ENCODE results near the gene TMEM151A. TPM values are rescaled to one million over a fixed set of nuclear protein-coding genes. Genes with fewer than 3 reads are reported as not detected.

TMEM151A gene
- total and polyA plus RNA-seq, 5 experiments from 2014 or later = 0.13 TPM; not detected in 4

DNA sequence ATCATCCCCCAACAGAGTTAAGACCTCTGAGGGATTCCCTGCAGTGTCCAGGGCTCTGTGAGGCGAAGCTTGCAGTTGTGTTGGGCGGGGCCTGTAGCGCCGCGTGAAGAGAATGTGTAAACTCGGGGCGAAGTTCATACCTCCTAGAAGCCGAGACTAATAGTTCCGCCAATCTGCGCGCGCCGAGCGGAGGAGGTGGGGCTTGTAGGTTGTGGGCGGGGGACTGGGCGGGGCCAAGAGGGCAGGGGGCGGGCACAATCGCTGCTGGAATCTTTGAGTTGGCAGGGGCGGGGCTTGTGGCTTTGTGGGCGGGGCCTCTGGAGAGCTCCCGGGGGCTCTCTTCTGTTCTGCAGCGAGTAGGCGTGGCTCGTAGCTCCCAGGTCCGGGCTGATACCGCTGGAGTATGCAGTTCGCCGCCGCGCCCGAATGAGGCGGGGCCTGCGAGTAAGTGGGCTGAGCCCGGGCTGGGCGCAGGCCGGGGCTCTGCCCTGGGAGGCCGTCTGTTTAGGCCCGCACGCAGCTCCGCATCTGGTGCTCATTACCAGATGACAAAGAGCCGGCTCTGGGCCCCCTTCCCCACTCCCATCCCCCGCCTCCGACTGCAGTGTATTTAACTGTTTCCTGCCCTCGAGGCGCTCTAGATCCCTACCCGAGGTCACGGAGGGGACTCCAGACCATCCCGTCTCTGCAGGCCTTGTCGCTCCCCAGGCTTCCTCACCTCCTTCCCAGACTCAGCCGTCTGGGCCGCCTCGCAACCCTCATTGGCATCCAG, 21.0 kb downstream of the TMEM151A start:
- no peaks in the 10 kb centered on the region for H3K9me3 Mint-ChIP-seq
- H3K4me3 Mint-ChIP-seq = peak overlapping the region; percentile 73 to 99 (median 96)
- H3K4me1 Mint-ChIP-seq = peaks cover 17 to 34% (median 25%) of the 10 kb centered on the region in 4 donors
- DNase-seq (peak; percentile 97 to 100 (median 99)), ATAC-seq (peak; percentile 59 to 60)
- no peaks in the 10 kb centered on the region for H3K27me3 Mint-ChIP-seq
- H3K27ac Mint-ChIP-seq = peak overlapping the region; percentile 92 to 100 (median 99)
- POLR2A ChIA-PET = interaction anchor here (0.6 to 7.7 kb wide), 37 partner anchors 8 to 1534 kb away, joined by 3 to 126 read pairs (median 5); partner anchors contain the start of genes B4GAT1, BRMS1, CCDC85B and KAT5
- peaks cover 0 to 4% (median 4%) of the 10 kb centered on the region in 3 donors for H3K36me3 Mint-ChIP-seq

DNA sequence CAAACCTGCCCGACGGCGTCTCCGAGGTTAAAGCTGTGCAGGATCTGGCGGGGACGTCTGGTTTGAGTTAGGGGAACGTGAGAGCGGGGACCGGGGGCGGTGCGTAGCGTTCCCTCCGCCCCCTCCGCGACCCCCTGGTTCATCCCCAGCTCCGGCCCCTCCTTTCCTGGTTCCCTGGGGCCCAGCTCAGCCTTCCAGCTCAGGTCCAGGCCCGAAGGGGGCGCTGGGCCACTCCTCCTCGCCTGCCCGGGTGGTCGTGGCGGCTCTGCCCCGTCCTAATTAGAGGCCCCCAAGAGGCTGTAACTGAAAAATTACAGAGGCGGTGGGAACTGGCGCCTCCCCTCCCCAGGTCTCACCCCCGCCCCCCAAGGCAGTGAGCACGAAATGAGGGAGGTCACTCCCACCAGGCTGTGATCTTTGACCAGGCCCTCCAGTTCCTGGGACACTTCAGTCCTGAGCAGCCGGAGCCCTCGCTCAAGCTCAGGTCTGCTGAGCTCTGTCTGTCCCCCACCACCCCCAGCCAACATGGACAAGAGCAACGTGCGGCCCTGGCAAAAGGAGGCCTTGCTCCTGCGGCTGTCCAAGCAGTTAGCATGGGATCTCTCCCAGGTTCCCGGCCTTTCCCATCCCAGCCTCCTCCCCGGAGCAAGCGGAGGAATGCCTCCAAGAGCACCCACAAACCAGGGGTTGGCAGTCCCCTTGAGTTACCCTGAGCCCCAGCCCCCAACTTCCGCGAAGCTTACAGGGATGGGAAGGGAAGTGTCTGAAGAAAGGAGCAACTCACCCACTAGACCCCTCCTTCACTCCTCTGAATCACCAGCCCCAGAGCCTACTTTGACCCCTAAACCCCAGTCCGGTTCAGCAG, 21.9 kb downstream of the TMEM151A start:
- peak overlapping the region; percentile 73 to 99 (median 96) for H3K4me3 Mint-ChIP-seq
- DNase-seq (peak in 3 of 10 donors; percentile 17 to 64 (median 34)), ATAC-seq (no peak)
- H3K4me1 Mint-ChIP-seq = peaks cover 23 to 42% (median 32%) of the 10 kb centered on the region in 4 donors
- H3K9me3 Mint-ChIP-seq = peaks cover 0 to 3% (median 0%) of the 10 kb centered on the region in 9 donors
- peaks cover 0 to 4% (median 4%) of the 10 kb centered on the region in 3 donors for H3K36me3 Mint-ChIP-seq
- peak overlapping the region; percentile 92 to 100 (median 99) for H3K27ac Mint-ChIP-seq
- H3K27me3 Mint-ChIP-seq = no peaks in the 10 kb centered on the region
- POLR2A ChIA-PET = interaction anchor here (0.8 to 7.7 kb wide), 30 partner anchors 9 to 1535 kb away, joined by 3 to 126 read pairs (median 5); partner anchors contain the start of genes B4GAT1, BRMS1, CCDC85B and KAT5

DNA sequence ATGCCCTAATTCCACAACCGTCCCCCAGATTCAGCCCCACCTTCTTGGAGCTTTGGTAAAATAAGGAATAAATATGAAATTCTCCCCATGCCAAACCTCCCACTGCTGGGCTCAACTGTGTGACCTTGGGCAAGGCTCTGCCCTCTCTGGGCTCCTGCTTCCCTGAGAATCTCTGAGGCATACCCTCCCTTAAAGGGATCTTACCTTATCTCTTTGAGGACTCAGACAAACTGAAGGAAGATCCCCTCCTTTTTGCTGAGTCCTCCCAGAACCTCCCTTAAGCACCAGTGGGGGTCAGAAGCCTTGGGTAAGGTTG, 22.4 kb downstream of the TMEM151A start:
- ATAC-seq (no peak), DNase-seq (no peak)
- peaks cover 0 to 4% (median 4%) of the 10 kb centered on the region in 3 donors for H3K36me3 Mint-ChIP-seq
- peaks cover 29 to 48% (median 38%) of the 10 kb centered on the region in 4 donors for H3K4me1 Mint-ChIP-seq
- H3K27me3 Mint-ChIP-seq = no peaks in the 10 kb centered on the region
- peaks cover 0 to 6% (median 0%) of the 10 kb centered on the region in 9 donors for H3K9me3 Mint-ChIP-seq
- H3K27ac Mint-ChIP-seq = peak overlapping the region; percentile 92 to 100 (median 99)
- POLR2A ChIA-PET = interaction anchor here (2.7 to 7.7 kb wide), 7 partner anchors 8 to 57 kb away, joined by 8 to 126 read pairs (median 45); partner anchors contain the start of genes B4GAT1, BRMS1, RIN1 and SLC29A2
- peak overlapping the region; percentile 73 to 99 (median 96) for H3K4me3 Mint-ChIP-seq

DNA sequence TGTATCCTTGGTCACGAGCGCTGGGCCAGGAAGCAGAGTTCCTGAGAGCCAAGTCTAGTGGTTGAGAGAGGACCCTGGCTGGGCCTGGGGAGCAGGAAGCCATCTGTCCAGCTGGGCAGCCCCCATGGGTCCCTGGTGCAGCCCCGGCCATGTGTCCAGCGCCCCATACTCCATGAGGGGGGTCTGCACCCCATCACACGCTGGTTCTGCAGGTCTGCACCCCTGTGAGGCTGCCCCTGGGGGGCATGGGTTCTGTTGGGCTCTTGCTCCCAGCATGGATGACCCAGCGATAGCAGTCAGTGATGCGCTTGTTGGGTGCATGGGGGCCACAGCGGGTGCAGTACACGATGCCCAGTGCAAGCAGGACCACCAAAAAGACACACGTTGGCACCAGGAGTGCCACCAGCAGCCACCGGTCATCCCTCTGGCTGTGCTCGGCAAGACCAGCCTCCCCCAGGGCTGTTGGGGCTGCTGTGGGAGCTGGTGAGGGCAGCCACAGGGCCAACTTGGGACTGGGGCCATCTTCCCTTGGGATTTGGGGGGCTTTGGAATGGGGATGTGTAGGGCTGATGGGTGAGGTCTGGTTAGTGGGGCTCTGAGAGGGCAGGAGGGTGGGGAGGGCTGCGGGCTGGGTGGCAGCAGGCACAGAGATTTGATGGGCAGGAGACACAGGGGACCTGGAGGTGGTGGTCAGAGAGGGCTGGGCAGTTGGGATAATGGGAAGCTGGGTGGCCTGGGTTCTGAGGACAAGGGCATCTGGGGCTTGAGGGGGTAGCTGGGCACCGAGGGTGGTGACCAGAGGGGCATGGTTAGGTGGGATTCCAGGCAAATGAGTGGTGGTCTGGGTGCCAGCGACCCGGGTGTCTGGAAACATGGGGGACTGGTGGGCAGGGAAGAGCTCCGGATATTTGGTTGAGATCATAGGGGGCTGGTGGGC, 23.1 kb downstream of the TMEM151A start:
- no peaks in the 10 kb centered on the region for H3K27me3 Mint-ChIP-seq
- peaks cover 0 to 4% (median 4%) of the 10 kb centered on the region in 3 donors for H3K36me3 Mint-ChIP-seq
- POLR2A ChIA-PET = interaction anchor here (0.9 to 7.7 kb wide), 9 partner anchors 7 to 990 kb away, joined by 3 to 126 read pairs (median 16); partner anchors contain the start of genes B4GAT1, BRMS1, RIN1 and YIF1A
- H3K4me3 Mint-ChIP-seq = peak overlapping the region; percentile 73 to 99 (median 96)
- peaks cover 0 to 6% (median 0%) of the 10 kb centered on the region in 9 donors for H3K9me3 Mint-ChIP-seq
- DNase-seq (peak in 1 of 10 donors; percentile 60), ATAC-seq (no peak)
- H3K27ac Mint-ChIP-seq = peak overlapping the region; percentile 92 to 100 (median 99)
- H3K4me1 Mint-ChIP-seq = peaks cover 31 to 55% (median 44%) of the 10 kb centered on the region in 4 donors

DNA sequence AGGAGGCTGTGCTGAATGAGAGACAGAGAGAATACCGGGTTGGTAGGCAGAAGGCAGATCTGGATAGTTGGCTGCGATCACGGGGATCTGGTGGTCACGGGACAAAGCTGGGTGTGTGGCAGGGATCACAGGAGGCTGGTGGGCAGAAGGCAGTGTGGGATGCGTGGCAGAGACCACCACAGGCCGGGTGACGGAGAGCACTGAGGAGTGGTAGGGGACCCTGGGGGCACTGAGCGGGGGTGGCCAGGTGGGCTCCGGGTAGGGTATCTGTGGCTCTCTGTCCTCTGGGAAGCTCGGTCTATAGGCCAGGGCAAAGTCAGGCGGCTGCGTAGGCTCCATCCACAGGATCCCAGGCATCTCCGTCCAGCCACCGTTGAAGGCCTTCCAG, 23.8 kb downstream of the TMEM151A start:
- Mint-ChIP-seq H3K4me3 (peak overlapping the region; percentile 73 to 99 (median 96)), H3K4me1 (peaks cover 31 to 60% (median 50%) of the 10 kb centered on the region in 4 donors)

DNA sequence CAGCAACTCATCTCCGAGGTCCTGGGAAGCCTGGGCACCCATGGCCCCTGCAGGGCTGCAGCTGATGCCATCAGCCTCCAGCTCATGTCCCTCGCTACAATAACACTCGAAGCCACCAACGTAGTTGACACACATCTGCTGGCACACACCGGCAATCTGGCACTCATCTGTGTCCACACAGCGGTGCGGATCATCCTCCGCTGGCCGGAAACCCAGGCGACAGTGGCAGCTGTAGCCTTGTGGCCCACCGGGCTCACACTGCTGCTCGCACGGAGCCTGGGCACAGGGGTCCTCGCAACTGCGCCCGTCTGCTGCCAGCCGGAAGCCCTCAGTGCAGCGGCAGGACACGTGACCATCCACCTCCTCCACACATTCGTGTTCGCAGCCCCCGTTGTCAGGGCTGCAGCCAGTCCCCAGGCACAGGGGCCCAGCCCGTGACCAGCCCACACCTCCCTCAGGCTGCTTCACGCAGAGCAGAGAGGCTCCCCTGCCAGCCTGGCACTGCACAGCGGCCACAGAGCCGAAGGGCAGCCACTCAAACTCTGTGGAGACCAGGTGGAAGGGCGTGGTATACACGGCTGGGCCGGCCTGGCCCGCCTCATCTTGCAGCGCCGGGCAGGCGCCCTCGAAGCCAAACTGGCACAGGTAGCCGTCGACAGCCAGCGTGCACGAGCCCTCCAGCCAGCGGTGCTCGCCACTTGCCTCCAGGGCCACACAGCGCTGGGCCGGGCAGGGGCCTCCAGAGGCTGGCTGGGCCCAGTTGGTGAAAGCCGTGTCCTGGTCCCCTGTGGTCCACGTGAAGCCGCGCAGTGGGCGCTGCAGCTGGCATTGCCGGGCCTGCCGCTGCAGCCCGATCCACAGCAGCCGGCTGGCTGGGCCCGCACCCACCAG, 24.5 kb downstream of the TMEM151A start:
- Mint-ChIP-seq H3K36me3 (peaks cover 0 to 4% (median 4%) of the 10 kb centered on the region in 3 donors), H3K4me3 (peak overlapping the region; percentile 73 to 99 (median 96)), H3K9me3 (peaks cover 0 to 6% (median 0%) of the 10 kb centered on the region in 9 donors), H3K27ac (peak overlapping the region; percentile 92 to 100 (median 99)), H3K27me3 (no peaks in the 10 kb centered on the region), H3K4me1 (peaks cover 31 to 60% (median 52%) of the 10 kb centered on the region in 4 donors)
- ATAC-seq (peak in 1 of 2 donors; percentile 6), DNase-seq (peak in 9 of 10 donors; percentile 46 to 86 (median 68))
- POLR2A ChIA-PET = interaction anchor here (0.6 to 7.7 kb wide), 22 partner anchors 9 to 1455 kb away, joined by 3 to 126 read pairs (median 5); partner anchors contain the start of genes B4GAT1, BRMS1, MALAT1 and MRPL11

More for the DNA sequence above, 23.8 kb downstream of the TMEM151A start:
- H3K27me3 Mint-ChIP-seq = no peaks in the 10 kb centered on the region
- peak overlapping the region; percentile 92 to 100 (median 99) for H3K27ac Mint-ChIP-seq
- H3K36me3 Mint-ChIP-seq = peaks cover 0 to 4% (median 4%) of the 10 kb centered on the region in 3 donors
- peaks cover 0 to 6% (median 0%) of the 10 kb centered on the region in 9 donors for H3K9me3 Mint-ChIP-seq
- DNase-seq = peak in 2 of 10 donors; percentile 20 to 58
- POLR2A ChIA-PET = interaction anchor here (0.7 to 7.7 kb wide), 12 partner anchors 10 to 1182 kb away, joined by 3 to 126 read pairs (median 9); partner anchors contain the start of genes B4GAT1, BRMS1, MALAT1 and RAB1B
- ATAC-seq = no peak

DNA sequence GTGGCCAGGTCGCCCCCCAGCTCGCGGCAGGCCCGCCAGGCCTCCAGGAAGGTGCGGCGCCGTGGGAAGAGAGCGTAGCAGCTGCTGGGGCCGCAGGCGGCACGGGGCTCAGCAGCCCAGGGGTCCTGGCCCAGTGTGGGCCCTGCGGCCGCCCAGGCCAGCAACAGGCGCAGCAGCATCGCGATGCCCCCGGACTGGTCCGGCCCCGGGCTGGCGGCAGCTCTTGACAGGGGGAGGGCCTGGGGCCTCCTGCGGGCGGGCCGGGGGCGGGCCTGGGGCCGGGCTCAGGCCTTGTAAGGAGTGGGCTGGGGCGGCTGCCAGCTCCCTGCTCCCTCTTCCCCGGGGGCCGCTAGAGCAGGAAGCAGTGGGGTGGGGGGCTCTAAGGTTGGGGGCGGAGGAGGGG, 25.2 kb downstream of the TMEM151A start, which contains the start of gene CD248:
CD248 (minus strand) TSS at position 196 of the 403 bp plus-strand sequence; CDS start at position 179, 17 bp downstream.
- Mint-ChIP-seq H3K9me3 (peaks cover 0 to 6% (median 0%) of the 10 kb centered on the region in 9 donors), H3K36me3 (peaks cover 0 to 4% (median 4%) of the 10 kb centered on the region in 3 donors), H3K27me3 (no peaks in the 10 kb centered on the region), H3K4me3 (peak within 1 kb of the TSS; percentile 73 to 99 (median 97)), H3K27ac (peak within 1 kb of the TSS; percentile 92 to 100 (median 100)), H3K4me1 (peaks cover 30 to 65% (median 53%) of the 10 kb centered on the region in 4 donors)
- DNase-seq = peak in 5 of 10 donors; percentile 37 to 75 (median 61)
- ATAC-seq = no peak
- POLR2A ChIA-PET = interaction anchor here (0.5 to 7.7 kb wide), 25 partner anchors 9 to 1456 kb away, joined by 3 to 126 read pairs (median 4); partner anchors contain the start of genes B4GAT1, BRMS1, CCDC85B and MALAT1

DNA sequence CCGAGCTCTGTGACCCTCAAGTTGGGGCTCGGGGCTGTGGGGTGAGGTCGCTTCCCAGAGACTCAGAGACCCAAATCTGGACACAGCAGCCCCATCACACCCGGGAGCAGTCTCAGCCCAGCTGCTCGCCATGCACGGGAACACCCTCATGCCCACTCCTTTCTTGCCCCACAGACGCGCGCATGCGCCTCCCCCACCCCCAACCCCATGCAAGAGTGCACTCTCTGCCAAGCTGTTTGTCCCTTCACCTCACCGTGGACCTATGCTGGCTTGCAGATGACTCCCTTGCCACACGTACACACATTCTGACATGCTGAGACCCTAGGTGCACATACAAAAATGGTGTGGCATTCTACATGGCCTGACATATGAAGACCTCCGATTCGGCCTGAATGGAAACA, 25.6 kb downstream of the TMEM151A start:
- ATAC-seq = peak; percentile 23 to 34

DNA sequence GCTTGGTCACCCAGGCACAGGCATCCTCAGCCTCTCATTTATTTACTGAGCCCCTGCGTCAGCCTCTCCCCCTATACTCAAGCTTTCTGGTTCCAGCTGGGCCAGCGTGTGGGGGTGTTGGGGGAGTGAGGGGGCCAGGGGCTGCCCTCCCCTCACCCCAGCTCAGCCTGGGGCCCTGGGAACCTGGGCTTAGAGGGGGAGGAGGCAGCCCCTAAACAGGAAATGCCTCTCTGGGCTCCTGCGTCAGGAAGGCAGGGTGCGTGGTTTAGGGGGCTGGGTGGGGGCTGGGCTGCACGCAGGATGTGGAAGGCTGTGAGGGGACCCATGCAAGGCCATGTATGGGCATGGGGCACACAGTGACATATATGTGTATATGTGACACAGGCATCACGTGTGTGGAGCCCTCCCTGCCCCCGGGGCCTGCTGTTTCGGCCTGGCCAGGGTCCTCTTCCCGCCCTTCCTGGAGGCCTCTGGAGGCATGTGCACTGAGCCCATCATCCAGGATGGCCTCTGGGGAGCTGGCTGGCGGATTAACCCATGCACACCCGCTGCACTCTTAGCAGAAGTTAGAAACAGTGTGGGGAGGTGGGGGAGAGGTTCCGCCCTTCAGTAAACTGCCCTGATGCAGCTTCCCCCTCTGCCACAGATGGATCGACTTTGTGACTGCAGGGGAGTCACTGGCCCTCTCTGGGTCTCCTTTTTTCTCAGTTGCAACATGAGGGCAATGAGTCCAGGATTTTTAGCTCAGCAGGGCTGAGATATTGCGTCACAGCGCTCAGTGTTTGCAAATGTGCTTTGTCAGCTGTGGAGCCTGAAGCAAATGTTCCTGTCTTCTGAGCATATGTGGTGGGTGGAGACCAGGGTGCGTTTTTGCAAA, 26.3 kb downstream of the TMEM151A start:
- POLR2A ChIA-PET = interaction anchor here (1.0 to 7.7 kb wide), 21 partner anchors 8 to 1035 kb away, joined by 3 to 126 read pairs (median 5); partner anchors contain the start of genes B4GAT1, BRMS1, CCDC85B and CFL1
- Mint-ChIP-seq H3K36me3 (peaks cover 0 to 4% (median 4%) of the 10 kb centered on the region in 3 donors), H3K4me3 (peak overlapping the region; percentile 73 to 97 (median 90)), H3K27me3 (no peaks in the 10 kb centered on the region), H3K4me1 (peaks cover 36 to 76% (median 60%) of the 10 kb centered on the region in 4 donors), H3K27ac (peak overlapping the region; percentile 84 to 100 (median 100)), H3K9me3 (peaks cover 0 to 6% (median 0%) of the 10 kb centered on the region in 9 donors)
- peak; percentile 72 to 85 for ATAC-seq
- peak; percentile 75 to 98 (median 93) for DNase-seq

More for the DNA sequence above, 25.6 kb downstream of the TMEM151A start:
- peak in 9 of 10 donors; percentile 58 to 88 (median 71) for DNase-seq
- POLR2A ChIA-PET = interaction anchor here (0.5 to 7.7 kb wide), 25 partner anchors 8 to 1036 kb away, joined by 3 to 126 read pairs (median 4); partner anchors contain the start of genes B4GAT1, BRMS1, CCDC85B and CFL1
- H3K4me1 Mint-ChIP-seq = peaks cover 33 to 70% (median 57%) of the 10 kb centered on the region in 4 donors
- no peaks in the 10 kb centered on the region for H3K27me3 Mint-ChIP-seq
- peak overlapping the region; percentile 84 to 100 (median 100) for H3K27ac Mint-ChIP-seq
- H3K9me3 Mint-ChIP-seq = peaks cover 0 to 6% (median 0%) of the 10 kb centered on the region in 9 donors
- H3K36me3 Mint-ChIP-seq = peaks cover 0 to 4% (median 4%) of the 10 kb centered on the region in 3 donors
- H3K4me3 Mint-ChIP-seq = peak overlapping the region; percentile 73 to 97 (median 90)
